Jurkat, Clone E6-1 (cell line): ENCODE measurements around the gene PRM1.

Source experiments
- DNase-seq: peaks from one replicate; pipeline ENCODE4 v3.0.0-alpha.2; 2011; ENCODE audit warnings: low read depth, low spot score
- H3K4me3 ChIP-seq: 2 replicates; pipeline ENCODE4 v1.5.1; 2011; ENCODE audit warnings: mild to moderate bottlenecking, low read length, control low read depth, moderate library complexity

PRM1 gene

GRCh38 chr16:11245988-11246387 is 35.1 kb downstream of the PRM1 start:
- no peak overlapping the region for H3K4me3 ChIP-seq
- DNase-seq, result no peak

DNA sequence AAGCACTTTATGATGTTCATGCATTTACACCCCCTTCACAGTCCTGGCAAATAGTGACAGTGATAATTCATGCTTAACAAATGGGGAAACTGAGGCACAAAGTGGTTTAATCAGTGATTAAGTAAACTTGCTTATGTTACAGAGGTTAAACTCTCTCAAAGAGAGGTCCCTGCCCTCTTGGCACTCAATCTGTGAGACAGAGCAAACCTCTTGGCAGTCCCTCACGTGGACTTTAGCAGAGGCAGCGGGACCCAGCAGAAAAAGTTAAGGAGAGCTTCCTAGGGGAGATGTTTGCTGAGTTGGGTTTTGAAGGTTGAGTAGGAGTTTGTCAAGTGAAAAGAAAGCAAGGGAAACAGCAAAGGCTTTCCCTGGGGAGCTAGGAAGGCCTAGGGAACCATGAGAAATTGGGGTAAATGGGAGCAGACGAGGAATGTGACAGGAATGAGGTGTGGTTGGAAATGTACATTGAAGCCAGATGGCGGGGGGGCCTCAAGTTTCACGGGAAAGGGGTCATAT is 35.9 kb downstream of the PRM1 start:
- DNase-seq, result no peak
- no peak overlapping the region for H3K4me3 ChIP-seq

GRCh38 chr16:11242658-11243057 is 38.5 kb downstream of the PRM1 start:
- no peak for DNase-seq
- H3K4me3 ChIP-seq, result no peak overlapping the region

GRCh38 chr16:11241480-11242204 is 39.5 kb downstream of the PRM1 start:
- DNase-seq, result no peak
- H3K4me3 ChIP-seq, result no peak overlapping the region

GRCh38 chr16:11240636-11241473 is 40.3 kb downstream of the PRM1 start:
- peak; percentile 59 for DNase-seq
- no peak overlapping the region; the same call in 1 of the 2 replicates for H3K4me3 ChIP-seq

DNA sequence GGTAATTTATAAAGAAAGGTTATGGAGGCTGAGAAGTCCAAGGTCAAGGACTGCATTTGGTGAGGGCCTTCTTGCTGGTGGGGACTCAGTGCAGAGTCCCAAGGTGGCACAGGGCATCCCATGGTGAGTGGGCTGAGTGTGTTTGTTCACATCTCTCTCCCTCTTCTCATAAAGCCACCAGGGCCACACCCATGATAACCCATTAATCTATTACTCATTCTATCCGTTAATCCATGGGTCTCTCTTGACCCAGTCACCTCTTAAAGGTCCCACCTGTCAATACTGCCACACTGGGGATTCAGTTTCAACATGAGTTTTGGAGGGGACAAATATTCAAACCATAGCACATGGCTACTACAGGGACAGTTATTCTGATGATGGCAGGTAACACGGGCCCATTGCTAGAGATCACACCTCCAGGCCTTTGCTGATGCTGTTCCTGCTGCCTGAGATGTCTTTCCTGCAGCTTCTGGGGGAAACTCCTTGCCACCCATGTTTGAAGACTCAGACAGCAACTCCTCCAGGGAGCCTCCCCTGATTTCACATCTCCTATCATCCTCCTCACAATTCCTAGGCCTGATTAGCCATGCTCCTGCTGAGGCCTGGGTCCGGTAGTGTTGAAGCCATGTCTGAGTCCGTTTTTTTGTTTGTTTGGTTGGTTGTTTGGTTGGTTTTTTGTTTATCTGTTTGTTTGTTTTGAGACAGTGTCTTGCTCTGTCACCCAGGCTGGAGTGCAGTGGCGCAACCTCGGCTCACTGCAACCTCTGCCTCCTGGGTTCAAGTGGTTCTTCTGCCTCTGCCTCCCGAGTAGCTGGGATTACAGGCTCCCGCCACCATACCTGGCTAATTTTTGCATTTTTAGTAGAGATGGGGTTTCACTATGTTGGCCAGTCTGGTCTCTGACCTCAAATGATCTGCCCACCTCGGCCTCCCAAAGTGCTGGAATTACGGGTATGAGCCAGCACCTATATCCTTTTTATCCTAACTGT is 41.2 kb downstream of the PRM1 start:
- no peak for DNase-seq
- H3K4me3 ChIP-seq, result no peak overlapping the region

DNA sequence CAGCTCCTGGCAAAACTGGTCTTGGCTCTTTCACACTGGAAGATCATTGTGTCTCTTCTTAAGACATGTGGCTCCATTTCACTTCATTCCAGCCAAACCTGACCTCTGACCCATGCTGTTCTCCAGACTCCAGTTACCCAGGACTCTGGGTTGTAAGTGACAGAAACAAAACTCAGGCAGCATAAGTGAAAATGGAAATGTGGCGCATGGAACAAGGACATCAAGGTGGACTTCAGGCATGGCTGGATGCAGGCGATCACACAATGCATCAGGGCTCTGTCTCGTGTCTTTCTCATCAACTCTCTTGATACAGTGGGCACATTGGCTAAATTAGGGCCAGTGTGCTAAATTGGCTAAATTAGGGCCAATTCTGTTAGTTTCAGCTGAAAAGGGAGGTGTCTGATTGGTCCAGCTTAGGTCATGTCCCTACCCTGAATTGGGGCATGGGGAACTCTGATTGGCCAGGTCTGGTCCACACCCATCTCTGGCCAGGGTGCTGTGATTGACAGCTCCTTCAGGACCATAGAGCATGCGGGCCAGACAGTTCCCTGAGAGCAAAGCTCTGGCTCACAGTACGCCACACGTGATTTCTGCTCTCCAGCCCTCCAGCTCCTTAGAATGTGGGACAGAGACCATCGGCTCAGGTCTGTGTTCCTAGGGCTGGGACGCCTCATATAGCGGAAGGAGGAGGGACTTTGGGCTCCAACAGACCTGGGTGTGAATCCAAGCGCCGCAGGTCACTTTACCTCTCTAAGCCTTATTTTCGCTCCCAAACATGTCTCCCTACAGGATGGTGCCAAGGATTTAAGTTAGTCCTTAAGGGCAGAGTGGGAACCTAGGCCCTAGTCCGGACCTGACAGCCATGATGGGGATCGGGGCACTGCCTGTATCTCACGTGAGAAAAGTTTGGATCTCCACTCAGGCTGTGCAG is 42.6 kb downstream of the PRM1 start:
- no peak overlapping the region for H3K4me3 ChIP-seq
- DNase-seq, result no peak

DNA sequence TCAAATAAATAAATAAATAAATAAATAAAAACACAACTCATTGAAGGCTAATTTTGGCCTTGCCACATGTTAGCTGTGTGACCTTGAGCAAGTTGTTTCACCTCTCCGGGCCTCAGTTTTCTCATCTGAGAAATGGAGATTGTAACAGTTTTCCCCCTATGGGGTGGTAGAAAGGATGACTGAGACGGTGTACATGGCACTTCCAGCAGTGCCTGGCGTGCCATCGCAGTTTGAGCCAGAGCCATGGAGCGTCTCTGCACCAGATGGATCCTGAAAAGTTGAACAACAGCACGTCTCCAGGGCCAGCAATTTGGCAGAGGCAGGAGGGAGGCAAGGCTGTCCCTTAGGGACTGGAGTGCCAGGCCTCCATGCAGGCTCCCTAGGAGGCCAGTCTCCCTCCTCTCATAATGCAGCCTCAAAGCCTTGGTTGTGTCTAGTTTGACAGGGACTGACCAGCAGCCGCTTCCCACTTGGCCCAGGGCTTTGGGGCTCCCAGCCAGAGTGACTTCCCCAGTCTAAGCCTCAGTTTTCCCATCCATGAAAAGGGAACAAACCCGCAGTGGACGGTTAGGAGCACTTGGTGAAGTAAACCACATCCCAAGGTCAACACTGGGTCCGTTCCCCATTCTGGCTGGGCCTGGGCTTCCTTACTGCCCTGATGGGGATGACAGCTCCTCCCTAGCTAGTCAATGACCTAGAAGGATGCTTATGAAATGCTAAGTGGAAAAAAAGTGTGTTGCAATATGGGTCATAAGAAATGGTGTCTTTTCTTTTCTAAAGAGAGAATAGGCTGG is 44.5 kb downstream of the PRM1 start:
- DNase-seq, result no peak
- H3K4me3 ChIP-seq, result no peak overlapping the region

GRCh38 chr16:11235703-11235991 is 45.5 kb downstream of the PRM1 start:
- no peak overlapping the region for H3K4me3 ChIP-seq
- no peak for DNase-seq

DNA sequence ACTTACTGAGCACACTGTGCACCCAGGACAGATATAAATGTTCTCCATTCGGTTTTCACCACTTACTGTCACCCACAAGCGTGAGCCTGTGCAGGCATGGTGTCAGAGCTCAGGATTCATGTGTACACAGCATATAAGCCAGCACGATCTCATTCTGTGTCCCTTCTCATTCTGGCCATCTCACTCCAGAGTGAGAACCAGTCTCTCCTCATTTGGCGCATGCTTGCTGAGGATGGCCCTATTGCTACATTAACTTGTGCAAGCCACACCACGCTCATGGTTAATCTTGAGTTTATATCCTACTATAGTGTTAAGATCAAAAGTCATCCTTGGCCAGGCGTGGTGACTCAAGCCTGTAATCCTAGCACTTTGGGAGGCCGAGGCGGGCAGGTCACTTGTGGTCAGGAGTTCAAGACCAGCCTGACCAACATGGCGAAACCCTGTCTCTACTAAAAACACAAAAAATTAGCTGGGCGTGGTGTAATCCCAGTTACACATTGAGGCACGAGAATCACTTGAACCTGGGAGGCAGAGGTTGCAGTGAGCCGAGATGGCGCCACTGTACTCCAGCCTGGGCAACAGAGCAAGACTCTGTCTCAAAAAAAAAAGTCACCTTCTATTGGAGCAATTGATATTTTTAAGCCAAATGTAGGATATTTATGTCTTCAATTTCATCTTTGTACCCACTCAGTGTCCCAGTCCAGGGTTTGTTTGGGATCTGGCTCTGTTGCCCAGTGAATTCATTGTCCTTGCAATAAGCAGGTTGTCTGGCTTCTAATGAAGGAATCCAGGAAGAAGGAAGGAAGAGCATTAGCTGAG is 46.0 kb downstream of the PRM1 start:
- H3K4me3 ChIP-seq, result no peak overlapping the region
- DNase-seq, result no peak

DNA sequence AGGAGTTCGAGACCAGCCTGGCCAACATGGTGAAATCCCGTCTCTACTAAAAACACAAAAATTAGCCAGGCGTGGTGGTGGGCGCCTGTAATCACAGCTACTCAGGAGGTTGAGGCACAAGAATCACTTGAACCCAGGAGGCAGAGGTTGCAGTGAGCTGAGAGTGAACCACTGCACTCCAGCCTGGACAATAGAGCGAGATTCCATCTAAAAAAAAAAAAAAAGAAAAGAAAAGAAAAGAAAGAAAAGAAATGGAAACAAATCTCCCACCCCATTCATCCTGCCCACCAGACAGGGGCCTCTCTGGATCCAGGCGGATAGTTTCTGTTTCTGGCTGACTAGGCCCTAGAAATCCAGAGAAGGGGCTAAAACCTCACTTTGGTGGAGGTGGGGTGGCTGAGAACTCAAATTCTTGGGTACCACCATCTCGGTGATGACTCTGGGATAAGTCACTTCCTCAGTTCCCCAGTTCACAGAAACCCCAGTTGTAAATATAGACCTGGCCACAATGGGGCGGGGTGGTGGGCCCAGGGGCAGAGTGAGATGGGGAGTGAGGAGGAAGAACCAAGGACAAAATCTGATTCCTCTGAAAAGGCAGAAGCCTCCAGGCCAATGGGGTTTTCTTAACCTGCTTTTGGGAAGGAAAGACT is 47.3 kb downstream of the PRM1 start:
- no peak for DNase-seq
- no peak overlapping the region for H3K4me3 ChIP-seq

DNA sequence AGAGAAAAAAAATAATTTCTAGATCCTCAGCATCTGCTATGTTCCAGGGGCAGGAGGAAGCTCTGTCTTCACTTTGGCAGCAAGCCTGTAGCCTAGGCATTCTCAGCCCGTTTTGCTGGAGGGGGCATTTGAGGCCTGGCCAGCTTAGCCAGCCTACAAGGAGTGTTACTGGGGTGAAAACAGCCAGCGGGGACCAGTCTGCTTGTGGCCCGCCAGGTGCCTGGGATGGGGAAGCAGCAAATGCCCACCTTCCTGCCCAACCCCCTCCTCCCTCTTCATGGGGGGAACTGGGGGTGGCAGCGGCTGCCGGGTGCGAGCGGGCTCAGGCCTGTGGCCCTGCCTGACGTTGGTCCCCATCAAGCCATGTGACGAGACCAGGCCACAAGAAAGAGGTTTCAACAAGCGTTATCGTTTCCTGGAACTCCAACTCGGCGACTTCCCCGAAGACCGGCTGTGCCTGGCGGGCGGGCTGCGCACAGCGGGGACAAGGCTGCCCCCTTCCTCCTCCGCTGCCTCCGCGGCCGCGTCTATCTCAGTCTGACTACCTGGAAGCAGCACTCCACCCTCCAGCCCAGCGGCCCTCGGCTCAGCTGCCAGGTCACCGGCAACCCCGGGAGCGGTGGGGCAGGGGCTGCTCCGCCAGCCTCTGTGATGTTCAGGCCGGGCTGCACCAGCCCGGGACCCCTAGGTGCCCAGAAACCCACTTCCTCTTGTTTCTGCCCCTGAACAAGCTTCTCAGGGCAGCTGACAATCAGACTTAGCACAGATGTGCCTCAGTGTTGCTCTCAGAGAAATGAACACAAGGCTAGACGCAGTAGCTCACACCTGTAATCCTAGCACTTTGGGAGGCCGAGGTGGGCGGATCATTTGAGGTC is 48.0 kb downstream of the PRM1 start:
- H3K4me3 ChIP-seq, result peak overlapping the region; percentile 38
- peak; percentile 95 for DNase-seq

DNA sequence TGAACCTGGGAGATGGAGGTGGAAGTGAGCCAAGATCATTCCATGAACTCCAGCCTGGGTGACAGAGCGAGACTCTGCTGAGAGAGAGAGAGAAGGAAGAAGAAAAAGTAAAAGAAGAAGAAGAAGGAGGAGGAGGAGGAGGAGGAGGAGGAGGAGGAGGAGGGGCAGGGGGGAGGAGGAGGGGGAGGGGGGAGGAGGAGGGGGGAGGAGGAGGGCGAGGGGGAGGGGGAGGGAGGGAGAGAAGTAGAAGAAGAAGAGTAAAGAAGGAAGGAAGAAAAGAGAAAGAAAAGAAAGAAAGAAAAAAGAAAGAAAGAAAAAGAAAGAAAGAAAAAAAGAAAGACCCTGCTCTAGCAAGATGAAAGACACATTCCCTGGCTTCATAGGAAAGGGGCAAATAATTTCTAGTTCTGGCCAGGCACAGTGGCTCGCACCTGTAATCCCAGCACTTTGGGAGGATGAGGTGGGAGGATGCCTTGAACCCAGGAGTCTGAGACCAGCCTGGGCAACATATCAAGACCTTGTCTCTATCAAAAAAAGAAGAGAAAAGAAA is 48.8 kb downstream of the PRM1 start:
- no peak for DNase-seq

GRCh38 chr16:11231367-11231970 is 49.7 kb downstream of the PRM1 start:
- no peak for DNase-seq
- no peak overlapping the region for H3K4me3 ChIP-seq

More for the DNA sequence above, 48.8 kb downstream of the PRM1 start:
- no peak overlapping the region for H3K4me3 ChIP-seq
